ENCODE measurements around the gene OGDH.
"Not testable (repeated sequence)": the region's sequence is repeated elsewhere in the genome, so short reads cannot be mapped to it uniquely, and the experiment has no call there.

Gene OGDH

GRCh38 chr7:44693641-44694313 lies 87.3 kb downstream of the OGDH start:
- peaks cover 48% of the 10 kb centered on the region for H3K36me3 ChIP-seq (ENCODE audit: insufficient read depth, low read length)
- DNase-seq (ENCODE audit: low read depth, low spot score) = no peak

DNA sequence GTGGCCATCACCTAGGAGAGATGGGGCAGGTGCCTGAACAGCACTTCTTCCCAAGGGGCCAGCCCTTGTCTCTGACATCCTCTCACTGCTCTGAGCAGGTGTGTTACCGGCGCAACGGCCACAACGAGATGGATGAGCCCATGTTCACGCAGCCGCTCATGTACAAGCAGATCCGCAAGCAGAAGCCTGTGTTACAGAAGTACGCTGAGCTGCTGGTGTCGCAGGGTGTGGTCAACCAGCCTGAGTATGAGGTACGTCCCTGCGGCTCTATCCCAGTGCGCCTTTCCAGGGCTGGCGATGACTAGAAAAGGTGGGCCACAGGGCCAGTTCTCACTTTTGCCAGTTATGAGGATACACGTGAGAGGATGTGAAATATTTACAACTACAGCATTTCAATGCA lies 87.9 kb downstream of the OGDH start:
- Histone ChIP-seq H3K27ac (no peak overlapping the region), H3K9me3 (ENCODE audit: low read depth, low read length) (no peaks in the 10 kb centered on the region), H3K9ac (ENCODE audit: insufficient read length) (no peak overlapping the region), H3K4me3 (no peak overlapping the region), H3K36me3 (ENCODE audit: insufficient read depth, low read length) (peaks cover 53% of the 10 kb centered on the region)
- no peak for DNase-seq (ENCODE audit: low read depth, low spot score)
- TF ChIP-seq EZH2 (IDR thresholded peaks at IDR 0.05) (no peak), POLR2AphosphoS5 (IDR thresholded peaks at IDR 0.05; ENCODE audit: borderline replicate concordance, low read depth, low read length) (no peak), FOXP2 (optimal IDR thresholded peaks at IDR 0.05; ENCODE audit: control extremely low read depth, extremely low read length, insufficient read depth) (no peak)

More at GRCh38 chr7:44693641-44694313, 87.3 kb downstream of the OGDH start:
- no peak overlapping the region for H3K4me3 ChIP-seq
- no peaks in the 10 kb centered on the region for H3K9me3 ChIP-seq (ENCODE audit: low read depth, low read length)
- no peak for TF ChIP-seq FOXP2 (optimal IDR thresholded peaks at IDR 0.05; ENCODE audit: control extremely low read depth, extremely low read length, insufficient read depth)
- TF ChIP-seq EZH2 (IDR thresholded peaks at IDR 0.05) = no peak
- TF ChIP-seq POLR2AphosphoS5 (IDR thresholded peaks at IDR 0.05; ENCODE audit: borderline replicate concordance, low read depth, low read length) = no peak
- no peak overlapping the region for H3K9ac ChIP-seq (ENCODE audit: insufficient read length)
- no peak overlapping the region for H3K27ac ChIP-seq

DNA sequence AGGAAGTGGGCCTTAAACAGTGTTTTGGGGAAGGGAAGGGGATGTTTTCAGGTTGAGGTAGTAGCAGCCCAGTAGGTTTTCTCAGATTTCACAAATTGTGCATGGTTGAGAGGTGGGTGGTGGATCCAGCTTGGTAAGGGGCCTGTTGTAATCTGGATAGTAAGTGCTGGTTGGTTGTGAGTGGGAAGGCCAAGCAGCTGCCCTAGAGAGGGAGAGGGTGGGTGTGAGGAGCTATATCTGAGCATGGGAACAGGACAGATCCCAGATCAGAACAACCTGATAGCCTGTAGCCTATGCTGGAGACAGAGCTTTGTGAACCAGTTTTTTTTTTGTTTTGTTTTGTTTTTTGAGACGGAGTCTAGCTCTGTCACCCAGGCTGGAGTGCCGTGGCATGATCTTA lies 88.3 kb downstream of the OGDH start:
- peaks cover 54% of the 10 kb centered on the region for H3K36me3 ChIP-seq (ENCODE audit: insufficient read depth, low read length)
- H3K27ac ChIP-seq = no peak overlapping the region
- no peak for TF ChIP-seq EZH2 (IDR thresholded peaks at IDR 0.05)
- no peak for TF ChIP-seq FOXP2 (optimal IDR thresholded peaks at IDR 0.05; ENCODE audit: control extremely low read depth, extremely low read length, insufficient read depth)
- no peak for TF ChIP-seq POLR2AphosphoS5 (IDR thresholded peaks at IDR 0.05; ENCODE audit: borderline replicate concordance, low read depth, low read length)
- H3K4me3 ChIP-seq = no peak overlapping the region
- no peak overlapping the region for H3K9ac ChIP-seq (ENCODE audit: insufficient read length)
- H3K9me3 ChIP-seq (ENCODE audit: low read depth, low read length) = no peaks in the 10 kb centered on the region
- DNase-seq (ENCODE audit: low read depth, low spot score) = no peak

DNA sequence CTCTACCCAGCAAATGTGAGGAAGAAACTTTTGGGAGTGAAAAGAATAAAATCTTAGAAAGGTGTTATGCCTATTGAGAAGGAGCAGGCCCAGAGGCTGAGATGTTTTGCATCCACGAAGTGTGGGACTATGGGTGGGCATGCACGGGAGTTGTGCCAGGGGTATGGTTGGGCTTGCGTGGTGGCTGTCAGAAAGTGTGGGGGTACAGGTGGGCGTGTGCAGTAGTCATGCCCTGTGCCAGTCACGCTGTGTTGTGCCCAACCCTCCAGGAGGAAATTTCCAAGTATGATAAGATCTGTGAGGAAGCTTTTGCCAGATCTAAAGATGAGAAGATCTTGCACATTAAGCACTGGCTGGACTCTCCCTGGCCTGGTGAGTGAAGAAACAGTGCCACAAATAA lies 89.3 kb downstream of the OGDH start:
- Histone ChIP-seq H3K27ac (no peak overlapping the region), H3K4me3 (no peak overlapping the region), H3K9me3 (ENCODE audit: low read depth, low read length) (no peaks in the 10 kb centered on the region), H3K36me3 (ENCODE audit: insufficient read depth, low read length) (peaks cover 53% of the 10 kb centered on the region), H3K9ac (ENCODE audit: insufficient read length) (no peak overlapping the region)
- DNase-seq (ENCODE audit: low read depth, low spot score) = no peak
- TF ChIP-seq EZH2 (IDR thresholded peaks at IDR 0.05) = no peak

- no peak for TF ChIP-seq EZH2 (IDR thresholded peaks at IDR 0.05)
- TF ChIP-seq FOXP2 (optimal IDR thresholded peaks at IDR 0.05; ENCODE audit: control extremely low read depth, extremely low read length, insufficient read depth) = no peak
- TF ChIP-seq POLR2AphosphoS5 (IDR thresholded peaks at IDR 0.05; ENCODE audit: borderline replicate concordance, low read depth, low read length) = no peak
- Histone ChIP-seq H3K4me3 (no peak overlapping the region), H3K9ac (ENCODE audit: insufficient read length) (no peak overlapping the region), H3K9me3 (ENCODE audit: low read depth, low read length) (no peaks in the 10 kb centered on the region), H3K36me3 (ENCODE audit: insufficient read depth, low read length) (peaks cover 59% of the 10 kb centered on the region), H3K27ac (no peak overlapping the region)
- DNase-seq (ENCODE audit: low read depth, low spot score) = no peak
Observed at GRCh38 chr7:44696728-44697127, 90.3 kb downstream of the OGDH start.

DNA sequence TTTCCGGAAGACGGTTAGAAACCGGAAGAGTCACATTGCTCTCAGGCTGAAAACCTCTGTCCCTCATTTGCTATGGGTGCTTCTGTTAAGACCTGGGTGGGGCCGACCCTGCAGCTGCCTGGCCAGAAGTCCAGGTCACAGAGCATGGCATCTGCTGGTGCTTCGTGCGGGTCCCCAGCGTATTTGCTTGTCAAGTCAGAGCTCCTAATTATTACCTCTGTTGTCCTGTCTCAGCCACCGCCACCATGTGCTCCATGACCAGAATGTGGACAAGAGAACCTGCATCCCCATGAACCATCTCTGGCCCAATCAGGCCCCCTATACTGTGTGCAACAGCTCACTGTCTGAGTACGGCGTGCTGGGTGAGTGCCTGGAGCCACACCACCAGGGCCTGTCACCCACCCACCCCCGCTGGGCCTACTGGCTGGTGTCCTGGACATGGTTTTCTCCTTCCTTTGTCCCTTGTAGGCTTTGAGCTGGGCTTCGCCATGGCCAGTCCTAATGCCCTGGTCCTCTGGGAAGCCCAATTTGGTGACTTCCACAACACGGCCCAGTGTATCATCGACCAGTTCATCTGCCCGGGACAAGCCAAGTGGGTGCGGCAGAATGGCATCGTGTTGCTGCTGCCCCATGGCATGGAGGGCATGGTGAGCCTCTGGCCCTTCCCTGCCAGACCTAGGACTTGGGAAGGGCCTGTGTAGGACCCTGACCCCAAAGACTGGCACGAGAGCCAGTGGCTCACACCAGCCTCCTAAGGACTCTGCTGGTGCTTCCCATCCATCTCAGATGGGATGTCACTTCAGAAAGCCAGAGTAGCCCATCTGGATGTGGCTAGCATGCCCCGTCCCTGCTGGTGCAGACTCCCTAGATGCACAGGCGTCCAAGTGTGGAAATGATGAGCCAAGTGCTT lies 91.0 kb downstream of the OGDH start:
- TF ChIP-seq FOXP2 (optimal IDR thresholded peaks at IDR 0.05; ENCODE audit: control extremely low read depth, extremely low read length, insufficient read depth) (no peak), EZH2 (IDR thresholded peaks at IDR 0.05) (no peak), POLR2AphosphoS5 (IDR thresholded peaks at IDR 0.05; ENCODE audit: borderline replicate concordance, low read depth, low read length) (no peak)
- Histone ChIP-seq H3K4me3 (no peak overlapping the region), H3K36me3 (ENCODE audit: insufficient read depth, low read length) (peaks cover 65% of the 10 kb centered on the region), H3K9ac (ENCODE audit: insufficient read length) (no peak overlapping the region), H3K9me3 (ENCODE audit: low read depth, low read length) (no peaks in the 10 kb centered on the region), H3K27ac (no peak overlapping the region)
- DNase-seq (ENCODE audit: low read depth, low spot score) = no peak

- no peak overlapping the region for H3K9ac ChIP-seq (ENCODE audit: insufficient read length)
- DNase-seq (ENCODE audit: low read depth, low spot score) = no peak
- TF ChIP-seq POLR2AphosphoS5 (IDR thresholded peaks at IDR 0.05; ENCODE audit: borderline replicate concordance, low read depth, low read length) = no peak
- TF ChIP-seq FOXP2 (optimal IDR thresholded peaks at IDR 0.05; ENCODE audit: control extremely low read depth, extremely low read length, insufficient read depth) = no peak
- TF ChIP-seq EZH2 (IDR thresholded peaks at IDR 0.05) = no peak
Observed at GRCh38 chr7:44698046-44698580, 91.7 kb downstream of the OGDH start.

DNA sequence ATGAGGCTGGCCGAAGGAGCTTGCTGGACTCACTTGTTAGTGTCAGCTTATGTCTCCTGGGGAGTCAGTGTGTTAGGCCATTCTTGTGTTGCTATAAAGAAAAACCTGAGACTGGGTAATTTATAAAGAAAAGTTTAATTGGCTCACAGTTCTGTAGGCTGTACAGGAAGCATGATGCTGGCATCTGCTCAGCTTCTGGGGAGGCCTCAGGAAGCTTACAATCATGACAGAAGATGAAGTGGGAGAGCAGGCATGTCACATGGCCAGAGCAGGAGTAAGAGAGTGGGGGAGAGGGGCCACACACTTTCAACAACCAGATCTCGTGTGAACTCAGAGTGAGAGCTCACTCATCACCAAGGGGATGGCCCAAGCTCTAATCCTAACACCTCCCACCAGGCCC lies 93.2 kb downstream of the OGDH start:
- not testable (repeated sequence) for H3K4me3 ChIP-seq; H3K27ac ChIP-seq; H3K9ac ChIP-seq (ENCODE audit: insufficient read length); H3K9me3 ChIP-seq (ENCODE audit: low read depth, low read length); DNase-seq (ENCODE audit: low read depth, low spot score)
- peaks cover 67% of the 10 kb centered on the region for H3K36me3 ChIP-seq (ENCODE audit: insufficient read depth, low read length)

More at GRCh38 chr7:44698046-44698580, 91.7 kb downstream of the OGDH start:
- no peak overlapping the region for H3K4me3 ChIP-seq
- no peak overlapping the region for H3K27ac ChIP-seq
- H3K36me3 ChIP-seq (ENCODE audit: insufficient read depth, low read length) = peaks cover 70% of the 10 kb centered on the region
- no peaks in the 10 kb centered on the region for H3K9me3 ChIP-seq (ENCODE audit: low read depth, low read length)
